Measurements from ENCODE around the gene MYBBP1A.

Gene MYBBP1A

GRCh38 chr17:4534928-4535666, 20.1 kb downstream of the MYBBP1A start:
- Histone ChIP-seq H3K4me3 (ENCODE audit: low read length in 2 of 2) (no peak overlapping the region), H3K27ac (ENCODE audit: low read length) (no peak overlapping the region), H3K4me1 (ENCODE audit: control insufficient read depth, insufficient read depth, low read length) (peaks cover 54% of the 10 kb centered on the region), H3K36me3 (ENCODE audit: control insufficient read depth in 2 of 2, insufficient read depth in 2 of 2, low read length in 2 of 2) (peaks cover 0 to 7% of the 10 kb centered on the region in 2 donors), H3K9me3 (ENCODE audit: control insufficient read depth in 2 of 2, low read length in 2 of 2) (no peaks in the 10 kb centered on the region), H3K27me3 (ENCODE audit: control insufficient read depth in 1 of 2, insufficient read depth in 2 of 2, low read length in 2 of 2) (peaks cover 0 to 2% of the 10 kb centered on the region in 2 donors), H3K9ac (ENCODE audit: low read length in 2 of 2) (no peak overlapping the region)

GRCh38 chr17:4534515-4534914, 20.7 kb downstream of the MYBBP1A start:
- Histone ChIP-seq H3K4me1 (ENCODE audit: control insufficient read depth, insufficient read depth, low read length) (peaks cover 49% of the 10 kb centered on the region), H3K4me3 (ENCODE audit: low read length in 2 of 2) (no peak overlapping the region), H3K36me3 (ENCODE audit: control insufficient read depth in 2 of 2, insufficient read depth in 2 of 2, low read length in 2 of 2) (peaks cover 0 to 2% of the 10 kb centered on the region in 2 donors), H3K9ac (ENCODE audit: low read length in 2 of 2) (no peak overlapping the region), H3K27ac (ENCODE audit: low read length) (peak overlapping the region; percentile 18), H3K27me3 (ENCODE audit: control insufficient read depth in 1 of 2, insufficient read depth in 2 of 2, low read length in 2 of 2) (peaks cover 0 to 2% of the 10 kb centered on the region in 2 donors), H3K9me3 (ENCODE audit: control insufficient read depth in 2 of 2, low read length in 2 of 2) (no peaks in the 10 kb centered on the region)

GRCh38 chr17:4533523-4534504, 21.4 kb downstream of the MYBBP1A start:
- Histone ChIP-seq H3K4me3 (ENCODE audit: low read length in 2 of 2) (no peak overlapping the region), H3K9ac (ENCODE audit: low read length in 2 of 2) (no peak overlapping the region), H3K27ac (ENCODE audit: low read length) (peak overlapping the region; percentile 18), H3K9me3 (ENCODE audit: control insufficient read depth in 2 of 2, low read length in 2 of 2) (no peaks in the 10 kb centered on the region), H3K27me3 (ENCODE audit: control insufficient read depth in 1 of 2, insufficient read depth in 2 of 2, low read length in 2 of 2) (peaks cover 0 to 2% of the 10 kb centered on the region in 2 donors), H3K36me3 (ENCODE audit: control insufficient read depth in 2 of 2, insufficient read depth in 2 of 2, low read length in 2 of 2) (no peaks in the 10 kb centered on the region), H3K4me1 (ENCODE audit: control insufficient read depth, insufficient read depth, low read length) (peaks cover 46% of the 10 kb centered on the region)

GRCh38 chr17:4532860-4533522, 22.2 kb downstream of the MYBBP1A start:
- Histone ChIP-seq H3K36me3 (ENCODE audit: control insufficient read depth in 2 of 2, insufficient read depth in 2 of 2, low read length in 2 of 2) (no peaks in the 10 kb centered on the region), H3K4me1 (ENCODE audit: control insufficient read depth, insufficient read depth, low read length) (peaks cover 39% of the 10 kb centered on the region), H3K4me3 (ENCODE audit: low read length in 2 of 2) (no peak overlapping the region), H3K27me3 (ENCODE audit: control insufficient read depth in 1 of 2, insufficient read depth in 2 of 2, low read length in 2 of 2) (peaks cover 0 to 2% of the 10 kb centered on the region in 2 donors), H3K9ac (ENCODE audit: low read length in 2 of 2) (no peak overlapping the region), H3K27ac (ENCODE audit: low read length) (no peak overlapping the region), H3K9me3 (ENCODE audit: control insufficient read depth in 2 of 2, low read length in 2 of 2) (no peaks in the 10 kb centered on the region)

GRCh38 chr17:4531988-4532736, 23.0 kb downstream of the MYBBP1A start:
- Histone ChIP-seq H3K4me1 (ENCODE audit: control insufficient read depth, insufficient read depth, low read length) (peaks cover 30% of the 10 kb centered on the region), H3K27me3 (ENCODE audit: control insufficient read depth in 1 of 2, insufficient read depth in 2 of 2, low read length in 2 of 2) (peaks cover 0 to 2% of the 10 kb centered on the region in 2 donors), H3K4me3 (ENCODE audit: low read length in 2 of 2) (no peak overlapping the region), H3K27ac (ENCODE audit: low read length) (no peak overlapping the region), H3K36me3 (ENCODE audit: control insufficient read depth in 2 of 2, insufficient read depth in 2 of 2, low read length in 2 of 2) (no peaks in the 10 kb centered on the region), H3K9me3 (ENCODE audit: control insufficient read depth in 2 of 2, low read length in 2 of 2) (no peaks in the 10 kb centered on the region), H3K9ac (ENCODE audit: low read length in 2 of 2) (no peak overlapping the region)

- no peak overlapping the region for H3K9ac ChIP-seq (ENCODE audit: low read length in 2 of 2)
- no peak overlapping the region for H3K27ac ChIP-seq (ENCODE audit: low read length)
- peaks cover 22% of the 10 kb centered on the region for H3K4me1 ChIP-seq (ENCODE audit: control insufficient read depth, insufficient read depth, low read length)
- peaks cover 0 to 2% of the 10 kb centered on the region in 2 donors for H3K27me3 ChIP-seq (ENCODE audit: control insufficient read depth in 1 of 2, insufficient read depth in 2 of 2, low read length in 2 of 2)
- no peaks in the 10 kb centered on the region for H3K9me3 ChIP-seq (ENCODE audit: control insufficient read depth in 2 of 2, low read length in 2 of 2)
- no peak overlapping the region for H3K4me3 ChIP-seq (ENCODE audit: low read length in 2 of 2)
- H3K36me3 ChIP-seq (ENCODE audit: control insufficient read depth in 2 of 2, insufficient read depth in 2 of 2, low read length in 2 of 2): no peaks in the 10 kb centered on the region
Observed at GRCh38 chr17:4530799-4531730, 24.1 kb downstream of the MYBBP1A start.

GRCh38 chr17:4529533-4530152, 25.5 kb downstream of the MYBBP1A start:
- H3K4me3 ChIP-seq (ENCODE audit: low read length in 2 of 2): no peak overlapping the region
- H3K9me3 ChIP-seq (ENCODE audit: control insufficient read depth in 2 of 2, low read length in 2 of 2): no peaks in the 10 kb centered on the region
- H3K27me3 ChIP-seq (ENCODE audit: control insufficient read depth in 1 of 2, insufficient read depth in 2 of 2, low read length in 2 of 2): peaks cover 0 to 2% of the 10 kb centered on the region in 2 donors
- no peak overlapping the region for H3K27ac ChIP-seq (ENCODE audit: low read length)
- no peaks in the 10 kb centered on the region for H3K36me3 ChIP-seq (ENCODE audit: control insufficient read depth in 2 of 2, insufficient read depth in 2 of 2, low read length in 2 of 2)
- no peak overlapping the region for H3K9ac ChIP-seq (ENCODE audit: low read length in 2 of 2)
- peaks cover 13% of the 10 kb centered on the region for H3K4me1 ChIP-seq (ENCODE audit: control insufficient read depth, insufficient read depth, low read length)

- Histone ChIP-seq H3K9ac (ENCODE audit: low read length in 2 of 2) (no peak overlapping the region), H3K27me3 (ENCODE audit: control insufficient read depth in 1 of 2, insufficient read depth in 2 of 2, low read length in 2 of 2) (peaks cover 0 to 2% of the 10 kb centered on the region in 2 donors), H3K27ac (ENCODE audit: low read length) (no peak overlapping the region), H3K36me3 (ENCODE audit: control insufficient read depth in 2 of 2, insufficient read depth in 2 of 2, low read length in 2 of 2) (no peaks in the 10 kb centered on the region), H3K4me1 (ENCODE audit: control insufficient read depth, insufficient read depth, low read length) (peaks cover 3% of the 10 kb centered on the region), H3K4me3 (ENCODE audit: low read length in 2 of 2) (no peak overlapping the region), H3K9me3 (ENCODE audit: control insufficient read depth in 2 of 2, low read length in 2 of 2) (no peaks in the 10 kb centered on the region)
Observed at GRCh38 chr17:4527566-4528125, 27.5 kb downstream of the MYBBP1A start.

GRCh38 chr17:4527134-4527533, 28.1 kb downstream of the MYBBP1A start:
- no peaks in the 10 kb centered on the region for H3K36me3 ChIP-seq (ENCODE audit: control insufficient read depth in 2 of 2, insufficient read depth in 2 of 2, low read length in 2 of 2)
- H3K27me3 ChIP-seq (ENCODE audit: control insufficient read depth in 1 of 2, insufficient read depth in 2 of 2, low read length in 2 of 2): no peaks in the 10 kb centered on the region
- H3K4me3 ChIP-seq (ENCODE audit: low read length in 2 of 2): no peak overlapping the region
- H3K27ac ChIP-seq (ENCODE audit: low read length): no peak overlapping the region
- H3K4me1 ChIP-seq (ENCODE audit: control insufficient read depth, insufficient read depth, low read length): peaks cover 3% of the 10 kb centered on the region
- no peak overlapping the region for H3K9ac ChIP-seq (ENCODE audit: low read length in 2 of 2)
- H3K9me3 ChIP-seq (ENCODE audit: control insufficient read depth in 2 of 2, low read length in 2 of 2): no peaks in the 10 kb centered on the region

All from stomach smooth muscle (tissue), 2 donors.